ENCODE results near the gene ADGRV1.

The ADGRV1 gene

DNA sequence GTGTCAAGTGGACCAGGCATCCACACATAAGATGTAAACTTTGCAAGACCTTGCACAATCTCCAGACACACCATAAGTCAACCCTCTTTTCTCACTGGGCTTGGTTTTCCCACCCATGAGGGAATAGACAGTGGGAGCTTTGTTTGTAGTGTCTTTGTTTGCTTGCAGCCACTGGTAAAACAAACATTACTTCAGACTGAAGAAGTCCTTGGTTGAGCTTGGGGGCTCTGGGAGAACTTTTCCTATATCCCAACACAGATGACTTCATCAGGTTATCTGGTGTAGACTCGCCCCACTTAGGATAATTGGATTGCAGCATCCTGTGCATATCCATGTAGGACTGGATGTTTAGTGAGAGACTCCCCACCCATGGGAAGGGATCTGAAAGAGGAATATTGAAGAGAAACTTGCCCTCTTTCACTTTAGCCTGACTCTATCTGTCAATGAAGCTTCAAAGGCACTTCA is 11.5 kb upstream of the ADGRV1 start:
- H3K27ac Mint-ChIP-seq = no peak overlapping the region
- no peaks in the 10 kb centered on the region for H3K4me1 Mint-ChIP-seq
- no peak overlapping the region for H3K4me3 Mint-ChIP-seq
- peaks cover 25% of the 10 kb centered on the region for H3K27me3 Mint-ChIP-seq
- DNase-seq (no peak), ATAC-seq (no peak)
- H3K9me3 Mint-ChIP-seq = no peaks in the 10 kb centered on the region

GRCh38 chr5:90548069-90548593 is 10.5 kb upstream of the ADGRV1 start:
- no peak for ATAC-seq
- Mint-ChIP-seq H3K4me1 (no peaks in the 10 kb centered on the region), H3K4me3 (no peak overlapping the region), H3K9me3 (no peaks in the 10 kb centered on the region), H3K27ac (no peak overlapping the region), H3K27me3 (peaks cover 17% of the 10 kb centered on the region)
- DNase-seq = no peak

- H3K9me3 Mint-ChIP-seq = no peaks in the 10 kb centered on the region
- H3K4me3 Mint-ChIP-seq = no peak overlapping the region
- H3K27me3 Mint-ChIP-seq = peaks cover 17% of the 10 kb centered on the region
- DNase-seq = no peak
- no peak for ATAC-seq
- no peaks in the 10 kb centered on the region for H3K4me1 Mint-ChIP-seq
- no peak overlapping the region for H3K27ac Mint-ChIP-seq
Measured at GRCh38 chr5:90549223-90549622, 9.4 kb upstream of the ADGRV1 start.

- no peak overlapping the region for H3K4me3 Mint-ChIP-seq
- H3K27ac Mint-ChIP-seq = no peak overlapping the region
Measured at GRCh38 chr5:90549729-90550275, 8.8 kb upstream of the ADGRV1 start.

DNA sequence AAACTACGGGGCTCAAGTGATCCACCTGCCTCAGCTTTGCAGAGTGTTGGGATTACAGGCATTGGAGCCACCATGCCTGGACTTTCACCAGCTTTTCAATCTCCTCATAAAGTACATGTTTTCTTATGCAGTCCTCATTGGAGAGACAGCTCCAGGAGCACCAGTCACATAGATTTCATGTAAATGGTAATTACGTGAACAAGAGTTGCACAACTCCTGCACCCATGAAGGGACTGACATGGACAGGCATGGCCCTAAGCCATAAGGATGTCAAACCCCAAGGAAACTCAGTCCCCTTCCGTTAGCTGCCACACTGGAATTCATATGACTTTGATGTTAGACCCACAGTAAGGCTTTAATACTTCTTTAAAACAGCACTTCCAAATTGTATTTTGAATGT is 7.6 kb upstream of the ADGRV1 start:
- Mint-ChIP-seq H3K27ac (no peak overlapping the region), H3K9me3 (no peaks in the 10 kb centered on the region), H3K4me1 (no peaks in the 10 kb centered on the region), H3K27me3 (peaks cover 24% of the 10 kb centered on the region), H3K4me3 (no peak overlapping the region)
- DNase-seq (no peak), ATAC-seq (no peak)

More at GRCh38 chr5:90549729-90550275, 8.8 kb upstream of the ADGRV1 start:
- Mint-ChIP-seq H3K9me3 (no peaks in the 10 kb centered on the region), H3K4me1 (no peaks in the 10 kb centered on the region), H3K27me3 (peaks cover 20% of the 10 kb centered on the region)
- DNase-seq (no peak), ATAC-seq (no peak)

DNA sequence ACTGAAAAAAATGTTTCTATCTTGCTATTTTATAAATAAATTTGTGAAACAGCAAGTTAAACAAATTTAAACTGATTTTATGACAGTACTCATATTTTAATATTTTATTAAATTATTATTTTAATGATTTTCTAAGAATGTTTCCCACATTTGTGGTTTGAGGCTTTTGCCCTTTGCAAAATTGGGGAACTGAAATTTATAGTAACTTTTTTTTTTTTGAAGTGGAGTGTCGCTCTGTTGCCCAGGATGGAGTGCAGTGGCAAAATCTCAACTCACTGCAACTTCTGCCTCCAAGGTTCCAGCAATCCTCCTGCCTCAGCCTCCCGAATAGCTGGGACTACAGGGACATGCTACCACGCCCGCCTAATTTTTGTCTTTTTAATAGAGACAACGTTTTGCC is 7.2 kb upstream of the ADGRV1 start:
- no peak for DNase-seq
- peaks cover 29% of the 10 kb centered on the region for H3K27me3 Mint-ChIP-seq
- no peak for ATAC-seq

DNA sequence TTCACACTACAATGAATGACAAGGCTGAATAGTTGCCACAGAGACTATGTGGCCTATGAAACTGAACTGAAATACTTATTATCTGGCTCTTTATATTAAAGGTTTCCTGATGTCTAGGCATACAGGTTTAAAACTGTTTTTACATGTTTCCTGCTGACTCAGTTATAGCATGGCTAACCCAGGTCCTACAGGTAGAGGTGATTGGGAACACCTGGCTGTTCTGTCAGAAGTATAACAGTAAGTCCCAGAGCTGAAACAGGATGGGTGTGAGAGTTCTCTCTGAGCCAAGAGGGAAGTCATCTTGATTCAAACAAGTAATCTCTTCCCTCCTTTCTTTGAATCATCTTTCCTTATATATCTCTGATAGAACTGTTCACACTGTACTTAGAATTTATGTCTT is 4.9 kb upstream of the ADGRV1 start:
- no peak for ATAC-seq
- Mint-ChIP-seq H3K9me3 (no peaks in the 10 kb centered on the region), H3K27ac (no peak overlapping the region), H3K4me3 (no peak overlapping the region), H3K4me1 (peaks cover 12% of the 10 kb centered on the region), H3K27me3 (peaks cover 52% of the 10 kb centered on the region)
- no peak for DNase-seq

More for the DNA sequence above, 7.2 kb upstream of the ADGRV1 start:
- Mint-ChIP-seq H3K4me3 (no peak overlapping the region), H3K4me1 (no peaks in the 10 kb centered on the region), H3K27ac (no peak overlapping the region), H3K9me3 (no peaks in the 10 kb centered on the region)

- H3K4me3 Mint-ChIP-seq = no peak overlapping the region
- peaks cover 60% of the 10 kb centered on the region for H3K27me3 Mint-ChIP-seq
- H3K27ac Mint-ChIP-seq = no peak overlapping the region
- ATAC-seq (no peak), DNase-seq (no peak)
- H3K4me1 Mint-ChIP-seq = peaks cover 17% of the 10 kb centered on the region
- no peaks in the 10 kb centered on the region for H3K9me3 Mint-ChIP-seq
Measured at GRCh38 chr5:90554358-90555006, 4.1 kb upstream of the ADGRV1 start.

GRCh38 chr5:90555666-90556065 is 2.9 kb upstream of the ADGRV1 start:
- Mint-ChIP-seq H3K27me3 (peaks cover 58% of the 10 kb centered on the region), H3K27ac (no peak overlapping the region), H3K4me3 (no peak overlapping the region), H3K9me3 (no peaks in the 10 kb centered on the region), H3K4me1 (peaks cover 17% of the 10 kb centered on the region)
- no peak for ATAC-seq
- no peak for DNase-seq

GRCh38 chr5:90557391-90557790 is 1.2 kb upstream of the ADGRV1 start:
- DNase-seq (no peak), ATAC-seq (no peak)
- peaks cover 66% of the 10 kb centered on the region for H3K27me3 Mint-ChIP-seq
- H3K27ac Mint-ChIP-seq = no peak overlapping the region
- peaks cover 17% of the 10 kb centered on the region for H3K4me1 Mint-ChIP-seq
- H3K4me3 Mint-ChIP-seq = no peak overlapping the region
- no peaks in the 10 kb centered on the region for H3K9me3 Mint-ChIP-seq

DNA sequence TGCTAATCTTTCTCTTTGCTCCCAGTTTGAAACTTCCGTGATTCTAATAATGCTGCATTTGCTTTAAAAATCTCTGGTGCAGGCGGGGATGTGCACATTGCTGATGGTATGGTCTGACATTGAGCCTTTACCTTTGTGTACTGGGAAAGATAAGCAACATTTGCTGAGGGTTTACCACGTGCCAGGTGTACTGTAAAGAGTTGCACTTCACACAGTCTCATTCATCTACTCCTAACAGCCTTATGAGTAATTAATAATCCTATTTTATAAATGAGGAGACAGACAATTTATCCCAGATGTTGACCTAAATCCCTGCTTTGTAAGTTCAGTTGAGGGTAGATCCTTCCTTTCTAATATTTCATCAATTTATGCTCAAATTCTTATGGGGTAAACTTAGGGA is 726 bp upstream of the ADGRV1 start:
- ATAC-seq (no peak), DNase-seq (no peak)
- Mint-ChIP-seq H3K27me3 (peaks cover 67% of the 10 kb centered on the region), H3K4me1 (peaks cover 17% of the 10 kb centered on the region), H3K4me3 (peak overlapping the region; percentile 63 to 87), H3K9me3 (no peaks in the 10 kb centered on the region), H3K27ac (no peak overlapping the region)

DNA sequence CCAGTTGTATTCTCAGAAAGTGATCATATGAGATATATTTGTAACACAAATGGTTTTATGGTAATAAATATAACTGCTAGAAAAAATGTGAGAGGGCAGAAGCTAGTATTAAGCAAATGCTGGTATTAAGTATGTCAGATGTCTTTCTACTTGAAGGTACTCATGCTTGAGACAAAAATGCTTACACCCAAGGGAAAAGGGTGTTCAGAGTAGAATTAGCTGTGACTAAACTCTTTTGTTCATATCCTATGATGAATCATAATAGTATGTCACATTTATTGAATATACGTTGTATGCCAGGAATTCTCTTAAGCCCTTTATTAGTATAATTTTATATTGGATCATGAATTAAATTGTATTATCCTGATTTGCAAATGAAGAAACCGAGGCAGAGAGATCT is 2.2 kb downstream of the ADGRV1 start:
- peaks cover 60% of the 10 kb centered on the region for H3K27me3 Mint-ChIP-seq
- DNase-seq (no peak), ATAC-seq (no peak)
- H3K9me3 Mint-ChIP-seq = peaks cover 0 to 7% of the 10 kb centered on the region in 2 donors
- no peak overlapping the region for H3K4me3 Mint-ChIP-seq
- peaks cover 17% of the 10 kb centered on the region for H3K4me1 Mint-ChIP-seq
- no peak overlapping the region for H3K27ac Mint-ChIP-seq

- Mint-ChIP-seq H3K4me3 (no peak overlapping the region), H3K27ac (no peak overlapping the region), H3K27me3 (peaks cover 51% of the 10 kb centered on the region), H3K9me3 (peaks cover 0 to 7% of the 10 kb centered on the region in 2 donors), H3K4me1 (peaks cover 17% of the 10 kb centered on the region)
- ATAC-seq = no peak
- DNase-seq = no peak
Measured at GRCh38 chr5:90561766-90562165, 3.2 kb downstream of the ADGRV1 start.

- no peak overlapping the region for H3K27ac Mint-ChIP-seq
- H3K9me3 Mint-ChIP-seq = peaks cover 0 to 7% of the 10 kb centered on the region in 2 donors
- no peak overlapping the region for H3K4me3 Mint-ChIP-seq
- DNase-seq (no peak), ATAC-seq (no peak)
- peaks cover 17% of the 10 kb centered on the region for H3K4me1 Mint-ChIP-seq
- peaks cover 46% of the 10 kb centered on the region for H3K27me3 Mint-ChIP-seq
Measured at GRCh38 chr5:90562341-90562740, 3.7 kb downstream of the ADGRV1 start.

- no peak for DNase-seq
- H3K27ac Mint-ChIP-seq = no peak overlapping the region
- H3K4me1 Mint-ChIP-seq = peaks cover 11% of the 10 kb centered on the region
- H3K27me3 Mint-ChIP-seq = peaks cover 38% of the 10 kb centered on the region
- no peak overlapping the region for H3K4me3 Mint-ChIP-seq
- peaks cover 0 to 7% of the 10 kb centered on the region in 2 donors for H3K9me3 Mint-ChIP-seq
- no peak for ATAC-seq
Measured at GRCh38 chr5:90563108-90563507, 4.5 kb downstream of the ADGRV1 start.

GRCh38 chr5:90565491-90565890 is 6.9 kb downstream of the ADGRV1 start:
- Mint-ChIP-seq H3K4me3 (no peak overlapping the region), H3K9me3 (peaks cover 7% of the 10 kb centered on the region in 2 donors), H3K27ac (no peak overlapping the region), H3K4me1 (no peaks in the 10 kb centered on the region), H3K27me3 (peaks cover 26% of the 10 kb centered on the region)
- DNase-seq (no peak), ATAC-seq (no peak)
